WTC11 (cell line): ENCODE data around the gene AGAP3. TPM values are rescaled to one million over a fixed set of nuclear protein-coding genes. Genes with fewer than 3 reads are reported as not detected.

ENCODE experiments used
- ATAC-seq: fragments of 200-7000 bp; cut with Tn5 transposase; 2 replicates; pipeline ENCODE4 v1.10.0; 2021; ENCODE audit warnings: mild to moderate bottlenecking, moderate library complexity
- CTCF ChIA-PET: fragments of 300-600 bp; sonication (Branson Sonifier 250); formaldehyde crosslinking; loops from one replicate; lab custom pipeline; 2021; ENCODE audit warnings: antibody characterized with exemption; lab: Charles Lee
- POLR2A ChIA-PET: fragments of 350-600 bp; sonication (Branson Sonifier 250); formaldehyde crosslinking; loops from one replicate; lab custom pipeline; 2021; ENCODE audit warnings: antibody characterized with exemption; lab: Charles Lee
- DNase-seq: peaks from one replicate; pipeline ENCODE4 v3.0.0; 2021; ENCODE audit warnings: low spot score
- H3K27ac Mint-ChIP-seq: 2 replicates; pipeline ENCODE4 v1.8.0; 2021; ENCODE audit warnings: mixed read lengths
- H3K27me3 Mint-ChIP-seq: 2 replicates; pipeline ENCODE4 v1.8.0; 2021; ENCODE audit warnings: low read depth, mild to moderate bottlenecking, moderate library complexity, mixed read lengths
- H3K36me3 Mint-ChIP-seq: 2 replicates; pipeline ENCODE4 v1.8.0; 2021; ENCODE audit warnings: mixed read lengths
- H3K4me1 Mint-ChIP-seq: 2 replicates; pipeline ENCODE4 v1.8.0; 2022; ENCODE audit warnings: mixed read lengths
- H3K4me3 Mint-ChIP-seq: 2 replicates; pipeline ENCODE4 v1.8.0; 2021; ENCODE audit warnings: mild to moderate bottlenecking, moderate library complexity, mixed read lengths
- H3K9me3 Mint-ChIP-seq: 2 replicates; pipeline ENCODE4 v1.8.0; 2021; ENCODE audit warnings: mixed read lengths
- GTF2I ChIP-seq: fragments of 250-450 bp; sonication (Bioruptor Pico); conservative IDR thresholded peaks from 2 replicates; pipeline ENCODE4 v1.4.0; 2021; ENCODE audit warnings: mild to moderate bottlenecking
- JUN ChIP-seq: sonication (generic); formaldehyde crosslinking; IDR thresholded peaks from 2 replicates; pipeline ENCODE4 v1.8.0; 2023; ENCODE audit warnings: mild to moderate bottlenecking, missing genetic modification reagents
- NFE2L1 ChIP-seq: sonication (generic); formaldehyde crosslinking; IDR thresholded peaks from 2 replicates; pipeline ENCODE4 v1.8.1; 2023; ENCODE audit warnings: missing genetic modification reagents
- NFYB ChIP-seq: sonication (generic); formaldehyde crosslinking; conservative IDR thresholded peaks from 2 replicates; pipeline ENCODE4 v1.8.0; 2022; ENCODE audit warnings: low read depth, missing genetic modification reagents
- NR2C2 ChIP-seq: sonication (generic); formaldehyde crosslinking; IDR thresholded peaks from 2 replicates; pipeline ENCODE4 v1.8.0; 2022; ENCODE audit warnings: mild to moderate bottlenecking, missing genetic modification reagents
- RELA ChIP-seq: sonication (generic); formaldehyde crosslinking; IDR thresholded peaks from 2 replicates; pipeline ENCODE4 v1.8.1; 2022; ENCODE audit warnings: missing genetic modification reagents, mild to moderate bottlenecking, borderline replicate concordance
- SMAD3 ChIP-seq: sonication (generic); formaldehyde crosslinking; IDR thresholded peaks from 2 replicates; pipeline ENCODE4 v1.8.0; 2022; ENCODE audit warnings: missing genetic modification reagents, mild to moderate bottlenecking, borderline replicate concordance
- SMAD4 ChIP-seq: sonication (generic); formaldehyde crosslinking; IDR thresholded peaks from 2 replicates; pipeline ENCODE4 v1.8.0; 2022; ENCODE audit warnings: mild to moderate bottlenecking, missing genetic modification reagents
- ZBTB21 ChIP-seq: sonication (generic); formaldehyde crosslinking; IDR thresholded peaks from 2 replicates; pipeline ENCODE4 v1.8.1; 2023; ENCODE audit warnings: mild to moderate bottlenecking, missing genetic modification reagents, borderline replicate concordance
- ZNF263 ChIP-seq: sonication (generic); formaldehyde crosslinking; IDR thresholded peaks from 2 replicates; pipeline ENCODE4 v1.8.1; 2022; ENCODE audit warnings: low read depth, mild to moderate bottlenecking, moderate library complexity, missing genetic modification reagents
- ZNF317 ChIP-seq: sonication (generic); formaldehyde crosslinking; IDR thresholded peaks from 2 replicates; pipeline ENCODE4 v1.8.1; 2023; ENCODE audit warnings: low read depth, mild to moderate bottlenecking, moderate library complexity, missing genetic modification reagents, borderline replicate concordance
- total RNA-seq: library from RNA; stranded (reverse); gene quantifications from 3 replicates; pipeline ENCODE4 v1.2.3, GENCODE V29; 2021
- TF ChIP-seq, protein P1 (sequence below): sonication (generic); formaldehyde crosslinking; IDR thresholded peaks from 2 replicates; pipeline ENCODE4 v1.8.0; 2022; ENCODE audit warnings: mild to moderate bottlenecking, missing genetic modification reagents
- TF ChIP-seq, protein P2 (sequence below): sonication (generic); formaldehyde crosslinking; IDR thresholded peaks from 2 replicates; pipeline ENCODE4 v1.8.0; 2023; ENCODE audit warnings: missing genetic modification reagents
- TF ChIP-seq, protein P3 (sequence below): sonication (generic); formaldehyde crosslinking; conservative IDR thresholded peaks from 2 replicates; pipeline ENCODE4 v1.8.1; 2022; ENCODE audit warnings: mild to moderate bottlenecking, missing genetic modification reagents
- TF ChIP-seq, protein P4 (sequence below): sonication (generic); formaldehyde crosslinking; IDR thresholded peaks from 2 replicates; pipeline ENCODE4 v1.8.0; 2022; ENCODE audit warnings: missing genetic modification reagents
- TF ChIP-seq, protein P5 (sequence below): fragments of 250-450 bp; sonication (Bioruptor Pico); IDR thresholded peaks from 2 replicates; pipeline ENCODE4 v1.9.0; 2021; ENCODE audit warnings: mild to moderate bottlenecking, borderline replicate concordance
- TF ChIP-seq, protein P6 (sequence below): sonication (generic); formaldehyde crosslinking; IDR thresholded peaks from 2 replicates; pipeline ENCODE4 v1.8.1; 2023; ENCODE audit warnings: mild to moderate bottlenecking, missing genetic modification reagents

Gene AGAP3
- total RNA-seq, 1 experiment from 2014 or later: 163 TPM

DNA sequence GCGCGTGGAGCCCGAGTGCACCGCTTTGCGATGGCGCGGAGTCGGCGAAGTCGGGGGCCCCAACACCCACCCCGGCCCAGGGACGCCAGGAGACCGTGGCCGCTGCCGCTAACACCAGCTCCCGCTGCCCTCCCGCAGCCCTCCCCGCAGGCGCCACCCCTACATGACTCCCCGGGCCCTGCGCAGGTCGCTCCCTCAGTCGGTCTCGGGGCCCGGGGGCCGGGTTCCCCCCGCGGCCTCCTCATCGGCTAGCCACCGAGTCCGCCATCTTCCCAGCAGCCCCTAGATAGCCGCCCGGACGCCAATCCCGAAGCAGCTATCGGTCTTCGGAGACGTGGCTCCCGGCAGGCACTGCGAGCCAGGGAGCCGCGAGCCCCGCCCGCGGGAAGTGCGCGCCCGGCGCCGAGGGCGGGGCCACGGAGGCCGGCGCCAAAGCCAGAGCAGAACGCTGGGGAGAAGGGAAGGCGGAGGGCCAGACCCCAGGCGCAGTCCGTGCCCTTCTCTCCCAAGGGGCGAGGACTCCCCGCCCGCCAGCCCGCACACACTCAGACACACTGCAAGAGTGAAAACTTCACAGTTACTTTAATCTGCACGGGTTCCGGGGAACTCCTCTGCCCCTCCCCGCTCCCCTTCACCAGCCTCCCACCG is 5.6 kb upstream of the AGAP3 start, which contains the start of gene FASTK (continued):
- TF ChIP-seq, protein P1, sequence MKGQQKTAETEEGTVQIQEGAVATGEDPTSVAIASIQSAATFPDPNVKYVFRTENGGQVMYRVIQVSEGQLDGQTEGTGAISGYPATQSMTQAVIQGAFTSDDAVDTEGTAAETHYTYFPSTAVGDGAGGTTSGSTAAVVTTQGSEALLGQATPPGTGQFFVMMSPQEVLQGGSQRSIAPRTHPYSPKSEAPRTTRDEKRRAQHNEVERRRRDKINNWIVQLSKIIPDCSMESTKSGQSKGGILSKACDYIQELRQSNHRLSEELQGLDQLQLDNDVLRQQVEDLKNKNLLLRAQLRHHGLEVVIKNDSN (CRISPR knock-in tag): peak; percentile 51; the same call in 1 of the 2 replicates
- peak; percentile 70 for TF ChIP-seq JUN (CRISPR knock-in tag)
- no peak for TF ChIP-seq GTF2I (CRISPR knock-in tag)
- TF ChIP-seq ZNF317 (CRISPR knock-in tag): 0 out of 2 replicates have a peak, but pooled peaks have one; percentile 31
- 0 out of 2 replicates have a peak, but pooled peaks have one; percentile 18 for TF ChIP-seq SMAD3
- TF ChIP-seq NFYB (CRISPR knock-in tag): 0 out of 2 replicates have a peak, but pooled peaks have one; percentile 8
- TF ChIP-seq ZNF263 (CRISPR knock-in tag): no peak

DNA sequence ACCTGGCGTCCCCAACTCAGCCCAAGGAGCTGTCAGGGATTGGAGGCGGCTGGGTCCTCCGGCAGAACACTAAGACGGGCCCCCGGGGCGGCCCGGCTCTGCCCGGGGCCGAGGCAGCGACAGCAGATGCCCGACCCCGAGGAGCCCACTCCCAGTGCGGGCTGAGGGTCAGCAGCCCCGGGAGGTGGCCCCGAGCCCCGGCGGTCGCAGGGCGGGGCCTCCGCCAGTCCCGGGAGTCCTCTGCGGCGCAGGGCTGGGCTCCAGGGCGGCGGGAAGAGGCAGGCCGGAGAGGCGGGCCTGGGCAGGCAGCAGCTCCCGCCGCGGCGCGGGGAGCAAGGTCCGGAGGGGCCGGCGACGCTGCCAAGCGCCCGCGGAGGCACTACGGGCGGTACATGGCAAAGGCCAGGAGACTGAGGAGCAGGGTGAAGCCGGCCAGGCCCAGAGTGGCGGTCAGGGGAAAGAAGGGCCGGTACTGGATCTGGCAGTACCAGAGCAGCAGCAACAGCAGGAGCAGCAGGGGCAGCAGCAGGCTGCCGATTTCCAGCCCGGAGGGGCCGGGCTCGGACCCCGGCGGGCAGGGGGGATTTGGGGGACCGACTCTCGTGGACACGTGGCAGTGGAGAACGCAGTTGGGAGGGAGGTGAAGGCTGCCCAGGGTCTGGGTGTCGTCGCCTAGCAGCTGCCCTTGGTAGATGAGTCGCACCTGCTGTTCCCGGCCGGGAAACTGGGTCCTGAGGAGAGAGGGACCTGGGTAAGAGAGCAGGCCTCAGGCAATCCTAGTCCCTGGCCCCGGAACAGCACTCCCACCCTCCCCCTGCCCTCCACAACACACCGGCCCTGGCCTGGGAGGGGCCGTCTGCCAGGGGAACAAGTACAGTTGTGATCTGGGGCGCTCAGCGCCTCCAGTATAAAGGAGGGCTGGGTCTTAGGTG is 4.8 kb upstream of the AGAP3 start:
- ChIA-PET POLR2A (interaction anchor here (0.5 to 1.6 kb wide), 5 partner anchors 19 to 699 kb away, joined by 3 to 13 read pairs (median 3); no protein-coding TSS in a partner anchor), CTCF (interaction anchor here (0.9 to 1.6 kb wide), 15 partner anchors 10 to 118 kb away, joined by 3 to 14 read pairs (median 5); partner anchors contain the start of gene ABCB8)
- no peak overlapping the region for H3K27ac Mint-ChIP-seq
- TF ChIP-seq GTF2I (CRISPR knock-in tag) (no peak), NFE2L1 (CRISPR knock-in tag) (no peak), ZNF263 (CRISPR knock-in tag) (no peak), NR2C2 (CRISPR knock-in tag) (no peak), RELA (CRISPR knock-in tag) (no peak), SMAD4 (CRISPR knock-in tag) (no peak), ZBTB21 (CRISPR knock-in tag) (no peak)
- TF ChIP-seq, protein P2, sequence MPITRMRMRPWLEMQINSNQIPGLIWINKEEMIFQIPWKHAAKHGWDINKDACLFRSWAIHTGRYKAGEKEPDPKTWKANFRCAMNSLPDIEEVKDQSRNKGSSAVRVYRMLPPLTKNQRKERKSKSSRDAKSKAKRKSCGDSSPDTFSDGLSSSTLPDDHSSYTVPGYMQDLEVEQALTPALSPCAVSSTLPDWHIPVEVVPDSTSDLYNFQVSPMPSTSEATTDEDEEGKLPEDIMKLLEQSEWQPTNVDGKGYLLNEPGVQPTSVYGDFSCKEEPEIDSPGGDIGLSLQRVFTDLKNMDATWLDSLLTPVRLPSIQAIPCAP (CRISPR knock-in tag): no peak
- TF ChIP-seq, protein P3, sequence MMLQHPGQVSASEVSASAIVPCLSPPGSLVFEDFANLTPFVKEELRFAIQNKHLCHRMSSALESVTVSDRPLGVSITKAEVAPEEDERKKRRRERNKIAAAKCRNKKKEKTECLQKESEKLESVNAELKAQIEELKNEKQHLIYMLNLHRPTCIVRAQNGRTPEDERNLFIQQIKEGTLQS (CRISPR knock-in tag): no peak
- TF ChIP-seq, protein P4, sequence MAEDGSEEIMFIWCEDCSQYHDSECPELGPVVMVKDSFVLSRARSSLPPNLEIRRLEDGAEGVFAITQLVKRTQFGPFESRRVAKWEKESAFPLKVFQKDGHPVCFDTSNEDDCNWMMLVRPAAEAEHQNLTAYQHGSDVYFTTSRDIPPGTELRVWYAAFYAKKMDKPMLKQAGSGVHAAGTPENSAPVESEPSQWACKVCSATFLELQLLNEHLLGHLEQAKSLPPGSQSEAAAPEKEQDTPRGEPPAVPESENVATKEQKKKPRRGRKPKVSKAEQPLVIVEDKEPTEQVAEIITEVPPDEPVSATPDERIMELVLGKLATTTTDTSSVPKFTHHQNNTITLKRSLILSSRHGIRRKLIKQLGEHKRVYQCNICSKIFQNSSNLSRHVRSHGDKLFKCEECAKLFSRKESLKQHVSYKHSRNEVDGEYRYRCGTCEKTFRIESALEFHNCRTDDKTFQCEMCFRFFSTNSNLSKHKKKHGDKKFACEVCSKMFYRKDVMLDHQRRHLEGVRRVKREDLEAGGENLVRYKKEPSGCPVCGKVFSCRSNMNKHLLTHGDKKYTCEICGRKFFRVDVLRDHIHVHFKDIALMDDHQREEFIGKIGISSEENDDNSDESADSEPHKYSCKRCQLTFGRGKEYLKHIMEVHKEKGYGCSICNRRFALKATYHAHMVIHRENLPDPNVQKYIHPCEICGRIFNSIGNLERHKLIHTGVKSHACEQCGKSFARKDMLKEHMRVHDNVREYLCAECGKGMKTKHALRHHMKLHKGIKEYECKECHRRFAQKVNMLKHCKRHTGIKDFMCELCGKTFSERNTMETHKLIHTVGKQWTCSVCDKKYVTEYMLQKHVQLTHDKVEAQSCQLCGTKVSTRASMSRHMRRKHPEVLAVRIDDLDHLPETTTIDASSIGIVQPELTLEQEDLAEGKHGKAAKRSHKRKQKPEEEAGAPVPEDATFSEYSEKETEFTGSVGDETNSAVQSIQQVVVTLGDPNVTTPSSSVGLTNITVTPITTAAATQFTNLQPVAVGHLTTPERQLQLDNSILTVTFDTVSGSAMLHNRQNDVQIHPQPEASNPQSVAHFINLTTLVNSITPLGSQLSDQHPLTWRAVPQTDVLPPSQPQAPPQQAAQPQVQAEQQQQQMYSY (CRISPR knock-in tag): peak; percentile 11; the same call in 1 of the 2 replicates
- TF ChIP-seq, protein P5, sequence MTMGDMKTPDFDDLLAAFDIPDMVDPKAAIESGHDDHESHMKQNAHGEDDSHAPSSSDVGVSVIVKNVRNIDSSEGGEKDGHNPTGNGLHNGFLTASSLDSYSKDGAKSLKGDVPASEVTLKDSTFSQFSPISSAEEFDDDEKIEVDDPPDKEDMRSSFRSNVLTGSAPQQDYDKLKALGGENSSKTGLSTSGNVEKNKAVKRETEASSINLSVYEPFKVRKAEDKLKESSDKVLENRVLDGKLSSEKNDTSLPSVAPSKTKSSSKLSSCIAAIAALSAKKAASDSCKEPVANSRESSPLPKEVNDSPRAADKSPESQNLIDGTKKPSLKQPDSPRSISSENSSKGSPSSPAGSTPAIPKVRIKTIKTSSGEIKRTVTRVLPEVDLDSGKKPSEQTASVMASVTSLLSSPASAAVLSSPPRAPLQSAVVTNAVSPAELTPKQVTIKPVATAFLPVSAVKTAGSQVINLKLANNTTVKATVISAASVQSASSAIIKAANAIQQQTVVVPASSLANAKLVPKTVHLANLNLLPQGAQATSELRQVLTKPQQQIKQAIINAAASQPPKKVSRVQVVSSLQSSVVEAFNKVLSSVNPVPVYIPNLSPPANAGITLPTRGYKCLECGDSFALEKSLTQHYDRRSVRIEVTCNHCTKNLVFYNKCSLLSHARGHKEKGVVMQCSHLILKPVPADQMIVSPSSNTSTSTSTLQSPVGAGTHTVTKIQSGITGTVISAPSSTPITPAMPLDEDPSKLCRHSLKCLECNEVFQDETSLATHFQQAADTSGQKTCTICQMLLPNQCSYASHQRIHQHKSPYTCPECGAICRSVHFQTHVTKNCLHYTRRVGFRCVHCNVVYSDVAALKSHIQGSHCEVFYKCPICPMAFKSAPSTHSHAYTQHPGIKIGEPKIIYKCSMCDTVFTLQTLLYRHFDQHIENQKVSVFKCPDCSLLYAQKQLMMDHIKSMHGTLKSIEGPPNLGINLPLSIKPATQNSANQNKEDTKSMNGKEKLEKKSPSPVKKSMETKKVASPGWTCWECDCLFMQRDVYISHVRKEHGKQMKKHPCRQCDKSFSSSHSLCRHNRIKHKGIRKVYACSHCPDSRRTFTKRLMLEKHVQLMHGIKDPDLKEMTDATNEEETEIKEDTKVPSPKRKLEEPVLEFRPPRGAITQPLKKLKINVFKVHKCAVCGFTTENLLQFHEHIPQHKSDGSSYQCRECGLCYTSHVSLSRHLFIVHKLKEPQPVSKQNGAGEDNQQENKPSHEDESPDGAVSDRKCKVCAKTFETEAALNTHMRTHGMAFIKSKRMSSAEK (CRISPR knock-in tag): no peak
- TF ChIP-seq, protein P6, sequence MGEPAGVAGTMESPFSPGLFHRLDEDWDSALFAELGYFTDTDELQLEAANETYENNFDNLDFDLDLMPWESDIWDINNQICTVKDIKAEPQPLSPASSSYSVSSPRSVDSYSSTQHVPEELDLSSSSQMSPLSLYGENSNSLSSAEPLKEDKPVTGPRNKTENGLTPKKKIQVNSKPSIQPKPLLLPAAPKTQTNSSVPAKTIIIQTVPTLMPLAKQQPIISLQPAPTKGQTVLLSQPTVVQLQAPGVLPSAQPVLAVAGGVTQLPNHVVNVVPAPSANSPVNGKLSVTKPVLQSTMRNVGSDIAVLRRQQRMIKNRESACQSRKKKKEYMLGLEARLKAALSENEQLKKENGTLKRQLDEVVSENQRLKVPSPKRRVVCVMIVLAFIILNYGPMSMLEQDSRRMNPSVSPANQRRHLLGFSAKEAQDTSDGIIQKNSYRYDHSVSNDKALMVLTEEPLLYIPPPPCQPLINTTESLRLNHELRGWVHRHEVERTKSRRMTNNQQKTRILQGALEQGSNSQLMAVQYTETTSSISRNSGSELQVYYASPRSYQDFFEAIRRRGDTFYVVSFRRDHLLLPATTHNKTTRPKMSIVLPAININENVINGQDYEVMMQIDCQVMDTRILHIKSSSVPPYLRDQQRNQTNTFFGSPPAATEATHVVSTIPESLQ (CRISPR knock-in tag): no peak

More for the DNA sequence above, 4.8 kb upstream of the AGAP3 start:
- DNase-seq (peak; percentile 47), ATAC-seq (peak; percentile 0)
- Mint-ChIP-seq H3K4me1 (peaks cover 35% of the 10 kb centered on the region), H3K4me3 (peak overlapping the region; percentile 87), H3K9me3 (no peaks in the 10 kb centered on the region), H3K36me3 (no peaks in the 10 kb centered on the region), H3K27me3 (peaks cover 3% of the 10 kb centered on the region; the same call in 1 of the 2 replicates)
